Cardiac fibroblast (primary cell): Measurements from ENCODE around the gene TPSG1.
"Not testable (repeated sequence)": the region's sequence is repeated elsewhere in the genome, so short reads cannot be mapped to it uniquely, and the experiment has no call there.

Experiments
- DNase-seq, 2 donors: peaks; one replicate each; pipeline versions ENCODE4 v3.0.0 to v3.0.0-alpha.2; 2010; ENCODE audit warnings: low read depth in 2 of 2
- H3K4me3 ChIP-seq, 2 donors: replicated peaks in 1 of 2; 1 replicate in 1 of 2; 2 replicates in 1 of 2; pipeline ENCODE4 v1.5.1; 2011; ENCODE audit warnings: low read depth in 2 of 2, low read length in 2 of 2, mild to moderate bottlenecking in 2 of 2, moderate library complexity in 1 of 2
- TF ChIP-seq, protein P1 (sequence below): IDR thresholded peaks from one replicate; pipeline ENCODE4 v1.5.1; 2011; ENCODE audit warnings: low read depth, mild to moderate bottlenecking, low read length, inconsistent platforms

The TPSG1 gene

DNA sequence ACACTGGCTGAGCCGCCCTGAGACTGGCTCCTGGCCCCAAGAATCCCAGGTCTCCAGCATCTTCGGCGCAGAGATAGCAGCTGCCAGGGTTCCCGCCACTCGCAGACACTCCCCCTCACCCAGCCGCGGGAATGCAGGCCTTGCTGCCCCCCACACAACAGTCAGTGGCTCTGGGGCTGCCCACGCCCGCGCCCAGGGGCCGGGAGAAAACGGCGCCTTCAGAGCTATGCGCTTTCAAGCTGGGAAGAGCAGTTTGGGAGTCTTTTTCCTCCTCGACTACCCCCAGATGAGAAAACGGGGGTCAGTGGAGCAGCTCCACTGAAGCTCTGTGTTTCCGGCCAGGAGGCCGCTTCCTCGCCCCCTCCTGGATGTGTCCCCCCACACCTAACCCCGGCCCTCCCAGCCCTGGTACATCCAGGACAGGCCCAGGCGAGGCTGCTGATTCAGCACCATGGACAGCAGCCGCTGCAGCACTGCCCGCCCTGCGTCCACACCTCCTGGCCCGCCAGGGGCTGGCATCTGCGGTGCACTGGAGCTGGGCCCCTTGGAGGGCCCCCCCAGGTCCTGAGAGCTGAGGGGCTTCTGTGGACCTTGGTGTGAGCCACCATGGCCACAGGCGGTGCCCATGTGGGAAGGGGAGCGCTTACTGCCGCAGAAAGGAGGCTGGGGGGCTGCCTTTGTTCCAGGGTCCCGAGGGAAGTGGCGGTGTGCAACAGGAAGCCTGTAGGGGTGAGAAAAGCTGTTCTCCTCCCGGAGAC, 36.5 kb downstream of the TPSG1 start:
- TF ChIP-seq, protein P1, sequence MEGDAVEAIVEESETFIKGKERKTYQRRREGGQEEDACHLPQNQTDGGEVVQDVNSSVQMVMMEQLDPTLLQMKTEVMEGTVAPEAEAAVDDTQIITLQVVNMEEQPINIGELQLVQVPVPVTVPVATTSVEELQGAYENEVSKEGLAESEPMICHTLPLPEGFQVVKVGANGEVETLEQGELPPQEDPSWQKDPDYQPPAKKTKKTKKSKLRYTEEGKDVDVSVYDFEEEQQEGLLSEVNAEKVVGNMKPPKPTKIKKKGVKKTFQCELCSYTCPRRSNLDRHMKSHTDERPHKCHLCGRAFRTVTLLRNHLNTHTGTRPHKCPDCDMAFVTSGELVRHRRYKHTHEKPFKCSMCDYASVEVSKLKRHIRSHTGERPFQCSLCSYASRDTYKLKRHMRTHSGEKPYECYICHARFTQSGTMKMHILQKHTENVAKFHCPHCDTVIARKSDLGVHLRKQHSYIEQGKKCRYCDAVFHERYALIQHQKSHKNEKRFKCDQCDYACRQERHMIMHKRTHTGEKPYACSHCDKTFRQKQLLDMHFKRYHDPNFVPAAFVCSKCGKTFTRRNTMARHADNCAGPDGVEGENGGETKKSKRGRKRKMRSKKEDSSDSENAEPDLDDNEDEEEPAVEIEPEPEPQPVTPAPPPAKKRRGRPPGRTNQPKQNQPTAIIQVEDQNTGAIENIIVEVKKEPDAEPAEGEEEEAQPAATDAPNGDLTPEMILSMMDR: no peak
- peak; percentile 34 to 46 for DNase-seq
- no peak overlapping the region for H3K4me3 ChIP-seq

DNA sequence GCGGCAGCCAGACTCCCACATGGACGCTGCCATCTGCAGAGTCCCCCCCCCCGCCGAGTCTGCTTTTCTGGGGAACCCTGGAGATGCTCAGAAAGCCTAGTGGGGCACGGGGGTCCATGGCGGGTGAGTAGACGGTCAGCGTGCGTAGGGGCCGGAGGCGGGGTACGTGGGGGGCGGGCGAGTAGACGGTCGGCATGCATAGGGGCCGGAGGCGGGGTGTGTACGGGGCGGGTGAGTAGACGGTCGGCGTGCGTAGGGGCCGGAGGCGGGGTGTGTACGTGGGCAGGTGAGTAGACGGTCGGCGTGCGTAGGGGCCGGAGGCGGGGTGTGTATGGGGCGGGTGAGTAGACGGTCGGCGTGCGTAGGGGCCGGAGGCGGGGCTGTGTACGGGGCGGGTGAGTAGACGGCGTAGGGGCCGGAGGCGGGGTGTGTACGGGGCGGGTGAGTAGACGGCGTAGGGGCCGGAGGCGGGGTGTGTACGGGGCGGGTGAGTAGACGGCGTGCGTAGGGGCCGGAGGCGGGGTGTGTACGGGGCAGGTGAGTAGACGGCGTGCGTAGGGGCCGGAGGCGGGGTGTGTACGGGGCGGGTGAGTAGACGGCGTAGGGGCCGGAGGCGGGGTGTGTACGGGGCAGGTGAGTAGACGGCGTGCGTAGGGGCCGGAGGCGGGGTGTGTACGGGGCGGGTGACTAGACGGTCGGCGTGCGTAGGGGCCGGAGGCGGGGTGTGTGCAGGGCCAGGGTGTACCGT, 39.4 kb downstream of the TPSG1 start:
- DNase-seq, H3K4me3 ChIP-seq: not testable (repeated sequence)

DNA sequence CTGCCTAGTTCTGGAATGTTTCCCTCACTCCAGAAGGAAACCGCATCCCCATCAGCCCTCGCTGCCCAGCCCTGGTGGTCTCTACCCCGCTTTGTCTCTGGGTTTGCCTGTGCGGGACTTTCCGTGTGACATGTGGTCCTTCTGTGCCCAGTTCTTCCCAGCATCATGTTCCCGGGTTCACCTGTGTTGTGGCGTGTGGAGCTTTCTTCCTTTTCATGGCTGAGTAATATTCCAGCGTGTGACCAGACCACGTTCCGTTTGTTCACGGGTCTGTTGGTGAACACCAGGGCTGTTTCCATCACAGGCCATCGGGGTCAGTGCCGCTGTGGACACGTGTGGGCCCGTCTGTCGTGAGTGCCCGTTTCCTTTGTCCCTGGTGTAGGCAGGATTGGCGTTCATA, 40.1 kb downstream of the TPSG1 start:
- DNase-seq: no peak
- TF ChIP-seq, protein P1: no peak
- H3K4me3 ChIP-seq: no peak overlapping the region

DNA sequence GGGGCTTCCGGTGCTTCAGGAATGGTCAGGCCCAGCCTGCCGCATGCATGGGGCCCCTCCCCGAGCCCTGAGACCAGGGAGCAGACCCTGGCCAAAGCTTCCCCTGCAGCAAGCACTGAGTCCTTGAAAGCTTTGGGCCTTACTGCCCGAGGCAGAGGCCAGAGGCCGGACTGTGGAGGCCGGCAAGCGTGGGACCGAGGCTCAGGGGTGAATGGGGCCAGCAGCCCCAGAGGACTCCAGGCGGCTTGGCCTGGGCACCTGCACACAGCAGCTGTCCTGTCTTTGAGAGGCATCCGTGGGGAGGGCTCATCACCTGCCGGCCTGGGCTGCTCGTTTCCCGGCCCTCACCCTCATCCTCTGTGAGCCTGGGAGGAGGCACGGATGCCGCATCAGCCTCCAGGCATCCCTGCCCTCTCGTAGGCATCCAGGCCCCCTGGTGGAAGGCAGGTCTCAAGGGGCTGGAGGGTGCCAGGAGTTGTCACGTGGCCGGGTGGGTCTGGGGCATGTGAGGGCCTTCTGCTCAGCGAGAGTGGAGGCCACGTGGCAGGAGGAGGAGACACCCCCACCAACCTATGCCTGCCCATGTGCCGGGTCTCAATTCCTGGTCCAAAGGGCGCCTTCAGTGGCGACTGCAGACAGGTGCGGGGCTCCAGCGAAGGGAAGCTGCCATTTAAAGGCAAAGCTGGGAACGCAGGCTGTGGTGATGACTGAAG, 40.8 kb downstream of the TPSG1 start:
- TF ChIP-seq, protein P1: no peak
- no peak overlapping the region for H3K4me3 ChIP-seq
- no peak for DNase-seq

DNA sequence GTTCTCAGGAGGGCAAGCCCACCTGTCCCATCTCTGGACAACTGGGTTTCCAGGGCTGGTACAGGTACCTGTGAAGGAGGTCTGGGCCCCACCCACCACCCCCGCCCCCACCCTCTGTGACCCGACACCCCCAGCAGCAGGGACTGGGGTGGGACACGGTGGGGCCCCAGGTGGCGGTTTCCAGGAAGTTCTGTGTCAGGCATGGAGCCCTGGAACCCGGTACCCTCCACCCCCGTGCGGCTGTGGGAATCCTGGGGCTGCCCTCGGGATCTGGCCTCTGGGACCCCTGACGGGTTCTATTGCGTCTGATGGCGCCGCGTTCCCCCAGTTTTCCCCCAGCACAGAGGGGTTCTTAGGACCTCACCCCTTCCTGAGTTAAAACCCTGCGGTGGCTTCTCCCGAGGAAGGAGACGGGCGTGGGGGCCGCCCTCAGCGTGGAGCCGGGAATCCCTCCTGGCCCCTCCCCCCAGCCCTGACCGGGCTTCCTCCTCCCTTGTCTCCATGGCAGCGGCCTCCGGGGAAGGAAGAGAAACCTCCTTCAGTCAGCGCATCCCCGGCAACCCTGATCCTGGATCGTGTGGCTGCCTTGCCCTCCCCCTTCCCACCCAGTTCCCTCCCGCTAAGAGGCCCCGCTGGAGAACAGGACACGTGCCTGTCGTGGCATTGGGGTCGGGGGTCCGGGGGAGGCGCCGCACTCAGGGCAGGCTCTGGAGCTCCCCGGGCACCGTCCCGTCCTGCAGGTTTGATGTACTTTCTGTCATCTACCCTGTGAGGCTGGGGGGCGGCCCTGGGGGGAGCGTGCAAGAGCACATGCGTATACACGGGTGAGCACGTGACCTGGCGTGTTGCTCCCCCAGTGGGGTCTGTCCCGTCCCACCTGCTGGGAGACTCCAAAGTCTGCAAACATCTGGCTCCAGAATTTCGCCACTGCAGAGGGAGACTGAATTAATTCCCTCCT, 41.8 kb downstream of the TPSG1 start:
- H3K4me3 ChIP-seq: peak overlapping the region in 1 of 2 donors; percentile 34
- TF ChIP-seq, protein P1: no peak
- peak; percentile 72 to 77 for DNase-seq

DNA sequence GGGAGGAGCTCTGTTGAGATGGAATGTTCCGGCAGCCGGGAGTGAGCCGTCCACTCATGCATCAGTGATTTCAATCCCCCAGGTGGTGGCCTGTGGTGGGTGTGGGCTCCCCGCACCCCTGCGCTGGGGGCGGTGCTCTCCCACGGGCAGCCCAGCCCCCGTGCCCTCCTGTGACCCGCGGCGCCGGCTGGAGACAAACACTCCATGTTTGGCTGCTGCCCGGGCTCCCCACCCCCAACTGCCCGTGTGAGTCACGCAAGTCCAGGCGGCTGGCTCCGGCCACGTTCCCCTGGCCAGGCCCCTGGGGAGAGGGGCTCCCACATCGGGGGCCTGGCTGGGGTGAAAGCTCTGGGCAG, 42.8 kb downstream of the TPSG1 start:
- peak; percentile 87 to 92 for DNase-seq
- TF ChIP-seq, protein P1: no peak
- H3K4me3 ChIP-seq: peak overlapping the region in 1 of 2 donors; percentile 34
